ENCODE measurements around the gene ARSH.
"Not testable (repeated sequence)": the region's sequence is repeated elsewhere in the genome, so short reads cannot be mapped to it uniquely, and the experiment has no call there.

ARSH gene

GRCh38 chrX:3006495-3006894 lies at the start of gene ARSH:
TSS of gene ARSH (plus strand) at chrX:3006546. CDS start at chrX:3006613, 67 bp downstream.
- H3K4me3 ChIP-seq (ENCODE audit: low read depth in 1 of 2, low read length in 2 of 2) = no peak within 1 kb of the TSS
- no peak within 1 kb of the TSS for H3K27ac ChIP-seq (ENCODE audit: low read length)
- peaks cover 0 to 4% of the 10 kb centered on the region in 2 donors for H3K9me3 ChIP-seq (ENCODE audit: control insufficient read depth in 1 of 2, low read length in 2 of 2)
- no peaks in the 10 kb centered on the region for H3K4me1 ChIP-seq (ENCODE audit: control insufficient read depth in 1 of 2, insufficient read depth in 2 of 2, low read length in 2 of 2)
- no peaks in the 10 kb centered on the region for H3K36me3 ChIP-seq (ENCODE audit: control insufficient read depth in 1 of 2, insufficient read depth in 2 of 2, low read length in 2 of 2)
- no peaks in the 10 kb centered on the region for H3K27me3 ChIP-seq (ENCODE audit: low read depth, low read length)

GRCh38 chrX:2958199-2958598 lies 48.1 kb upstream of the ARSH start:
- Histone ChIP-seq H3K36me3 (ENCODE audit: control insufficient read depth in 1 of 2, insufficient read depth in 2 of 2, low read length in 2 of 2) (no peaks in the 10 kb centered on the region), H3K27ac (ENCODE audit: low read length) (no peak overlapping the region), H3K9me3 (ENCODE audit: control insufficient read depth in 1 of 2, low read length in 2 of 2) (no peaks in the 10 kb centered on the region), H3K4me1 (ENCODE audit: control insufficient read depth in 1 of 2, insufficient read depth in 2 of 2, low read length in 2 of 2) (no peaks in the 10 kb centered on the region), H3K27me3 (ENCODE audit: low read depth, low read length) (no peaks in the 10 kb centered on the region), H3K4me3 (ENCODE audit: low read depth in 1 of 2, low read length in 2 of 2) (no peak overlapping the region)

DNA sequence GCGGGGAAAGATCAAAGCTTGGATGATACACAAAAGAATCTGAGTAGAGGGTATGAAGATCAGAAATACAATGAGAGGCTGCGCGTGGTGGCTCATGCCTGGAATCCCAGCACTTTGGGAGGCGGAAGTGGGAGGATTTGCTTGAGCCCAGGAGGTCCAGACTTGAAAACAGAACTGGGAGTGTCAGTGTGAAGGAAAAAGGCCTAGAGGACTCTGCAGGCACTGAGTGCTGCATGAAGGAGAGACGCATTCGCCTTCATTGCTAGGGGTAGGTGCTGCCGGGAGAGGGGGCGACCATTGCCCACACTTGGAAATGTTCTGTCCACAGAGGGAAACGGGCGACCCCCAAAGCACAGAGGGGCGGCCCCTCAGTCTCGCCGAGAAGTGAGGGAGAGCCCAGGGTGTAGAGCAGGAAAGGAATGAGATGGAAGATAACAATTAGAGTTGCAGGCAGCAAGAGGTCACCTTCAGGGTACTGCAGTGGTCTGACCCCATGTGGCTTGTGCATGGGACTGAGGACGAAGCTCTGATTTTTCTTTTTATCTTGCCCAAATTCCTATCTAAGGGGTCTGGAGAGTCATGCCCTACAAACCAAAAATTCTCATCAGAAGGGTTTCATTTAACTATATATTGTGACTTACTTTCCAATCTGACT lies 45.4 kb upstream of the ARSH start:
- no peak overlapping the region for H3K4me3 ChIP-seq (ENCODE audit: low read depth in 1 of 2, low read length in 2 of 2)
- H3K4me1 ChIP-seq (ENCODE audit: control insufficient read depth in 1 of 2, insufficient read depth in 2 of 2, low read length in 2 of 2) = no peaks in the 10 kb centered on the region
- no peaks in the 10 kb centered on the region for H3K27me3 ChIP-seq (ENCODE audit: low read depth, low read length)
- no peak overlapping the region for H3K27ac ChIP-seq (ENCODE audit: low read length)
- no peaks in the 10 kb centered on the region for H3K36me3 ChIP-seq (ENCODE audit: control insufficient read depth in 1 of 2, insufficient read depth in 2 of 2, low read length in 2 of 2)
- no peaks in the 10 kb centered on the region for H3K9me3 ChIP-seq (ENCODE audit: control insufficient read depth in 1 of 2, low read length in 2 of 2)

DNA sequence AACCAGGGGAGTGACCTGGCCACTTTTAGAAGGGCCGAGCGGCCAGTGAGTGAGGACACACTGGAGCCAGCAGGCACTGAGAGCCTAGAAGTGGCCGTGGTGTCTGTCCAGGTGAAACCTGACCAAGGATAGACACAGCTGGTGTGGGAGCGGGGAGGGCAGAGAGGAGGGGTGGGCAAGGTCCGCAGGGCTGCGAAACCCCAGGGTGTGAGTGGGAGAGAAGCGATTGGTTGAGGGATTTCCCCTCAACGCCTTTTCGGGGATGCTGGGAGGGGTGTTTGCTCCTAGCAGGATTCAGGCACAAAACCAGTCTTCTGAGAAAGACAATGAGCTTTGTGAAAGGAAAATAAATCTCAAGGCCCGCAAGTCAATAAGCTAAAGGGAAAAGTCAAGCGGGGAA lies 44.0 kb upstream of the ARSH start:
- H3K36me3 ChIP-seq (ENCODE audit: control insufficient read depth in 1 of 2, insufficient read depth in 2 of 2, low read length in 2 of 2) = no peaks in the 10 kb centered on the region

DNA sequence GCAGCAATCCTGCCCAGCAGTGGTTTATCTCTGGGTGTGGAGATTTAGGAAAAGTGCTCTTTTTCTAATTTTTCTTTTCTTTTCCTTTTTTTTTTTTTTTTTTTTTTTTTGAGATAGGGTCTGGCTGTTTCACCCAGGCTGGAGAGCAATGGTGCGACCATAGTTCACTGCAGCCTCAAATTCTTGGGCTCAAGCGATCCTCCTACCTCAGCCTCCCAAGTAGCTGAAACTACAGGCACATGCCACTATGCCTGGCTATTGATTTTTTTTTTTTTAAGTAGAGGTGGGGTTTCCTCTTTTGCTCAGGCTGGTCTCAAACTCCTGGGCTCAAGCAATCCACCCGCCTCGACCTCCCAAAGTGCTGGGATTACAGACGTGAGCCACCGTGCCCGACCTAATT lies 42.9 kb upstream of the ARSH start:
- H3K27me3 ChIP-seq (ENCODE audit: low read depth, low read length); H3K4me1 ChIP-seq (ENCODE audit: control insufficient read depth in 1 of 2, insufficient read depth in 2 of 2, low read length in 2 of 2); H3K36me3 ChIP-seq (ENCODE audit: control insufficient read depth in 1 of 2, insufficient read depth in 2 of 2, low read length in 2 of 2); H3K27ac ChIP-seq (ENCODE audit: low read length); H3K9me3 ChIP-seq (ENCODE audit: control insufficient read depth in 1 of 2, low read length in 2 of 2); H3K4me3 ChIP-seq (ENCODE audit: low read depth in 1 of 2, low read length in 2 of 2): not testable (repeated sequence)

More for the DNA sequence above, 44.0 kb upstream of the ARSH start:
- Histone ChIP-seq H3K9me3 (ENCODE audit: control insufficient read depth in 1 of 2, low read length in 2 of 2) (no peaks in the 10 kb centered on the region), H3K4me3 (ENCODE audit: low read depth in 1 of 2, low read length in 2 of 2) (no peak overlapping the region), H3K4me1 (ENCODE audit: control insufficient read depth in 1 of 2, insufficient read depth in 2 of 2, low read length in 2 of 2) (no peaks in the 10 kb centered on the region), H3K27ac (ENCODE audit: low read length) (no peak overlapping the region), H3K27me3 (ENCODE audit: low read depth, low read length) (no peaks in the 10 kb centered on the region)

DNA sequence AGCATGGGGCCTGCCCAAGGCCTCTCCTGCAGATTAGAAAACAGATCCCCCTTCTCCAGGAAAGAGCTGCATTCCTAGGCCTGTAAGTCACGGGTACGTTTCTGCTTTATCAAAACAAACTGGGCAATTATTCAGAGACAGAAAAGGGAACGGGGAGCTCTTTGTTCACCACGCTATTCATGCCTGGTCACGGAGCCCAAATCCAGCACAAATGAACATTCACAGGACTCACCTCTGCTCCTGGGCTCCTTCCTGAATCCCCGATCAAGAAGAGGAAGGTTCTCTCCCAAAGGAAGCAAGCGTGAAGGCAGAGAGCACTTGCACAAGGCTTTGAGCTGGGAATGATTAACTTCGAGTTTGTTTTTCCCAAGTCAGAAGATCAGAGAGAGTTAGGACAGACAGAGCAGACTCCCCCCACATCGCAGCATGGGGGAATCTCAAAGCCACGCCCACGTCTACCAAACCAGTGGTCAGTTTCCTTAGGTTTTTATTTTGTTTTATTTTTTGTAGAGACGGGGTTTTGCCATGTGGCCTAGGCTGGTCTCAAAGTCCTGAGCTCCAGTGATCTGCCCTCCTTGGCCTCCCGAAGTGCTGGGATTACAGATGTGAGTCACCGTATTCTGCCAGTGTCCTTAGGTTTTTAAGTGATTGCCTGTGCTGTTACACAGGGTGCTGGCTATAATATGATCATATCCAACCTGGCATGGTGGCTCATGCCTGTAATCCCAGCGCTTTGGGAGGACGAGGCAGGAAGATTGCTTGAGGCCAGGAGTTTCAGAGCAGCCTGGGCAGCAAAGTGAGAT lies 42.2 kb upstream of the ARSH start:
- H3K36me3 ChIP-seq (ENCODE audit: control insufficient read depth in 1 of 2, insufficient read depth in 2 of 2, low read length in 2 of 2); H3K27ac ChIP-seq (ENCODE audit: low read length); H3K4me1 ChIP-seq (ENCODE audit: control insufficient read depth in 1 of 2, insufficient read depth in 2 of 2, low read length in 2 of 2); H3K27me3 ChIP-seq (ENCODE audit: low read depth, low read length); H3K4me3 ChIP-seq (ENCODE audit: low read depth in 1 of 2, low read length in 2 of 2); H3K9me3 ChIP-seq (ENCODE audit: control insufficient read depth in 1 of 2, low read length in 2 of 2): not testable (repeated sequence)

- Histone ChIP-seq H3K27me3 (ENCODE audit: low read depth, low read length) (no peaks in the 10 kb centered on the region), H3K36me3 (ENCODE audit: control insufficient read depth in 1 of 2, insufficient read depth in 2 of 2, low read length in 2 of 2) (no peaks in the 10 kb centered on the region), H3K4me3 (ENCODE audit: low read depth in 1 of 2, low read length in 2 of 2) (no peak overlapping the region), H3K27ac (ENCODE audit: low read length) (no peak overlapping the region), H3K9me3 (ENCODE audit: control insufficient read depth in 1 of 2, low read length in 2 of 2) (no peaks in the 10 kb centered on the region), H3K4me1 (ENCODE audit: control insufficient read depth in 1 of 2, insufficient read depth in 2 of 2, low read length in 2 of 2) (no peaks in the 10 kb centered on the region)
These were observed 40.4 kb upstream of the ARSH start for GRCh38 chrX:2965965-2966364.

DNA sequence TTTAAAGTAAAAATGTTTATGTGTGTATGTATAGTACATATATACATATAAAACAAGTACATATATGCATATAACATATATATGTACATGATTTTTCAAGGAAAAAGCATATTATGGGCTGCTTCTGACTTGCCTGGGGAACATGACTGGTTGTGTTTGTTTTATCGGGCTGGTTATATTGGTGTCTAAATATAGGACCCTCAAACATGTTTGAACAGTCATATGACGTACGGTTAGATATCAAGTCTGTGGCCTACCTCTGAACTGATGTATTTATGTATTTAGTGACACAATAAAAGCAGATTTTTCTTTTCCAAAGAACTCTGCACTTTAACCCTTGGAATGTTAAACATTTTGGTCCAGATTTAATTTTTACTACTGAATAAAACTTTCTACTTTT lies 39.3 kb upstream of the ARSH start:
- Histone ChIP-seq H3K27ac (ENCODE audit: low read length) (no peak overlapping the region), H3K36me3 (ENCODE audit: control insufficient read depth in 1 of 2, insufficient read depth in 2 of 2, low read length in 2 of 2) (no peaks in the 10 kb centered on the region), H3K4me3 (ENCODE audit: low read depth in 1 of 2, low read length in 2 of 2) (no peak overlapping the region), H3K9me3 (ENCODE audit: control insufficient read depth in 1 of 2, low read length in 2 of 2) (no peaks in the 10 kb centered on the region), H3K4me1 (ENCODE audit: control insufficient read depth in 1 of 2, insufficient read depth in 2 of 2, low read length in 2 of 2) (no peaks in the 10 kb centered on the region), H3K27me3 (ENCODE audit: low read depth, low read length) (no peaks in the 10 kb centered on the region)

GRCh38 chrX:2967584-2967983 lies 38.8 kb upstream of the ARSH start:
- Histone ChIP-seq H3K27ac (ENCODE audit: low read length) (no peak overlapping the region), H3K4me3 (ENCODE audit: low read depth in 1 of 2, low read length in 2 of 2) (no peak overlapping the region), H3K4me1 (ENCODE audit: control insufficient read depth in 1 of 2, insufficient read depth in 2 of 2, low read length in 2 of 2) (no peaks in the 10 kb centered on the region), H3K9me3 (ENCODE audit: control insufficient read depth in 1 of 2, low read length in 2 of 2) (no peaks in the 10 kb centered on the region), H3K36me3 (ENCODE audit: control insufficient read depth in 1 of 2, insufficient read depth in 2 of 2, low read length in 2 of 2) (no peaks in the 10 kb centered on the region), H3K27me3 (ENCODE audit: low read depth, low read length) (no peaks in the 10 kb centered on the region)

DNA sequence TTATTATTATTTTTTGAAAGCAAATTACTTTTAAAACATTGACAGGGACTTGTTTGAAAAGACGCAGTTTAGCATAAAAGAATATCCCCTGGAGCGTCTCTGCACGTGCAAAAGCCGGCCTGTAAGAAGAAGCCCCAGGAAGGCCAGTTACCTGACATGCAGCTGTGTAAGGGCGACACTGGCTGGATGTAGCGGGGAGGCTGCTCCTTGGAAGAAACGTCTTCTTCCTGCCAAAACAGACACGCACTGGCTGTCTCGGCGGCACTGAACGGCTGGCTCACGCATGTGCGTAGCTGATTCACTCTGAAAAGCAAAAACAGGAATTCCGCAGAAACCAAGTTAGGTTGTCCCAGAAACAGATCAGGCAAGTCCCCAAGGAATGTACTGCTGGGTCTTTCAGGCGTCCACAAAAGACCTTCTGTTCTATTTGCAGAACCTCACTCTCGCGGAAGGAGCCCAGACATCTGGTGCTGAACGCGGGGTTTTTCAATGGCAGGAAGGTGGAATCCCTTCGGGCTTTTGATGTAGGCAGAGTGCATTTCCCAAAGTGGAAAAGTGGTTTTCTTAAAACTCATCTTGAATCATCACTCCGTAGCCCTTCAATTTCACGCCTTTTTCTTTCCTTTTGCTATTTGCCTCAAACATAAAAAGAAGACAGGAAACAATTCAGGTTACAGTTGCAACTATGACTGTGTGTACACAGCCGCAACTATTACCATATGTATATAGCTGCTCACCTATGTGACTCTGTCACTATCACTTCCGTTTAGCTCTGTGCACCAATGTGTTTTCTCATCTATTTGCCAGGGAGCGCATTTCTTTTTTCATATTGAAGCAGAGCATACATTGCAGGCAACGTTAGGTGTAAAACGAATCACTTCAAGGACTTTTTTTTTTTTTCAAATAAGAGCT lies 38.1 kb upstream of the ARSH start:
- Histone ChIP-seq H3K27ac (ENCODE audit: low read length) (no peak overlapping the region), H3K4me1 (ENCODE audit: control insufficient read depth in 1 of 2, insufficient read depth in 2 of 2, low read length in 2 of 2) (no peaks in the 10 kb centered on the region), H3K27me3 (ENCODE audit: low read depth, low read length) (no peaks in the 10 kb centered on the region), H3K9me3 (ENCODE audit: control insufficient read depth in 1 of 2, low read length in 2 of 2) (no peaks in the 10 kb centered on the region), H3K36me3 (ENCODE audit: control insufficient read depth in 1 of 2, insufficient read depth in 2 of 2, low read length in 2 of 2) (no peaks in the 10 kb centered on the region), H3K4me3 (ENCODE audit: low read depth in 1 of 2, low read length in 2 of 2) (peak overlapping the region in 1 of 2 donors; percentile 37)

GRCh38 chrX:2969021-2969420 lies 37.3 kb upstream of the ARSH start:
- H3K4me3 ChIP-seq (ENCODE audit: low read depth in 1 of 2, low read length in 2 of 2) = no peak overlapping the region
- no peaks in the 10 kb centered on the region for H3K4me1 ChIP-seq (ENCODE audit: control insufficient read depth in 1 of 2, insufficient read depth in 2 of 2, low read length in 2 of 2)
- H3K27me3 ChIP-seq (ENCODE audit: low read depth, low read length) = no peaks in the 10 kb centered on the region
- H3K27ac ChIP-seq (ENCODE audit: low read length) = no peak overlapping the region
- H3K36me3 ChIP-seq (ENCODE audit: control insufficient read depth in 1 of 2, insufficient read depth in 2 of 2, low read length in 2 of 2) = no peaks in the 10 kb centered on the region
- no peaks in the 10 kb centered on the region for H3K9me3 ChIP-seq (ENCODE audit: control insufficient read depth in 1 of 2, low read length in 2 of 2)

Measured in muscle layer of duodenum (tissue), 2 donors.